ENCODE results near the gene PTOV1.

GRCh38 chr19:49849433-49850220 lies 1.3 kb upstream of the PTOV1 start:
- TF ChIP-seq CTCF (conservative IDR thresholded peaks at IDR 0.05; ENCODE audit: low read depth, low read length), result no peak
- TF ChIP-seq POLR2A (IDR thresholded peaks at IDR 0.05; ENCODE audit: low read depth, low read length), result no peak
